ENCODE results near the gene CREG2. TPM values are rescaled to one million over a fixed set of nuclear protein-coding genes. Genes with fewer than 3 reads are reported as not detected.

Gene CREG2
- total and polyA plus RNA-seq, 4 donors, result 8.1 to 48.5 (median 29.5) TPM

DNA sequence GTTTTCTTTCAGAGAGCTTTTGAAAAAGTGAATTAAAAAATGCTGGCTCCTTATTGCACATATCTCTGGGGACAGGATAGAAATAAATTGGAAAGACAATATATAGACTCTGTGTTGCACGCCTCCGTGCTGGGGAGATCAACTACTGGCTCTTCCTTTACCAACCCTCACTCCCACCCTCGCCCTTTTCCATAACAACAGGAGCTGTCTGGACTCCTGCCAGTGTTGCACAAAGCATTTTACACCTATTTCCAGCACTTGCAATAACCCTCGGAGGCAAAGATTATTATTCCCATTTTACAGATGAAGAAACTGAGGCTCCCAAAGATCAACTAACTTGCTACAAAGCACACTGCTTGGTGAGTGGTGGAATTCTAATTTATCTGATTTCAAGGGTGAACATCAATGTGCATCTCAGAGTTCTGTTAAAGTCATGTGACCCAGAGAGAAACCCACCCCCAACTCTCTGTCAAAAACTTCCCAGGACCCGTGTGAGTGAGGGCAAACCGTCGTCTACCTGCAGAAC is 4.2 kb downstream of the CREG2 start:
- 66% methylated on average over 6 of the region's 7 CpGs for WGBS (ENCODE audit: insufficient coverage)
- Histone ChIP-seq H3K4me3 (ENCODE audit: low read depth, low read length) (no peak overlapping the region), H3K4me1 (ENCODE audit: control insufficient read depth, insufficient read depth, low read length) (peaks cover 12% of the 10 kb centered on the region), H3K27me3 (ENCODE audit: control insufficient read depth, insufficient read depth, low read length) (peaks cover 28% of the 10 kb centered on the region), H3K9me3 (ENCODE audit: control insufficient read depth, insufficient read depth, low read length) (no peaks in the 10 kb centered on the region), H3K27ac (ENCODE audit: low read depth, low read length) (no peak overlapping the region), H3K36me3 (ENCODE audit: control insufficient read depth, insufficient read depth, low read length) (no peaks in the 10 kb centered on the region)
- DNase-seq (ENCODE audit: low read depth in 4 of 6, low spot score in 6 of 6), result no peak

DNA sequence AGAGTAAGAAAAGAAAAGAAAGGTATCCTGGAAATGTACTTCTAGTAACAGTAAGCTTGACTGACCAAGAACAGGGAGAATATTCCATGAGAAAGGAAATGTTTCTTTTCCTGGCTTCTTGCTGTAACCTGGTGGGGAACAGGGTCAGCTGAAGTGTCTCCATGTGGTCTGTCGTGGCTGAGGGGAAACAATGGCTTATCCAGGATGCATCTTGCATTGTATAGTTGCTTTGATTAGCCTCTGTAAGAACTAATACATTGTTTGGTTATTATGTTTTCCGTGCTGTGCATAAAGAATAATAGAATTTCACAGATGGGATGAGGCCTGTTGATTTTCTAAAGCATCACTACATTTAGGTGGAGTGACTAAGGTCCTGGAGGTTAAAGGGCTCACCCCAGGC is 4.9 kb downstream of the CREG2 start:
- DNase-seq (ENCODE audit: low read depth in 4 of 6, low spot score in 6 of 6), result no peak
- WGBS (ENCODE audit: insufficient coverage), result 58% methylated on average over 2 of the region's 2 CpGs
- H3K4me1 ChIP-seq (ENCODE audit: control insufficient read depth, insufficient read depth, low read length), result peaks cover 7% of the 10 kb centered on the region
- no peak overlapping the region for H3K27ac ChIP-seq (ENCODE audit: low read depth, low read length)
- no peaks in the 10 kb centered on the region for H3K36me3 ChIP-seq (ENCODE audit: control insufficient read depth, insufficient read depth, low read length)
- H3K4me3 ChIP-seq (ENCODE audit: low read depth, low read length), result no peak overlapping the region
- peaks cover 22% of the 10 kb centered on the region for H3K27me3 ChIP-seq (ENCODE audit: control insufficient read depth, insufficient read depth, low read length)
- H3K9me3 ChIP-seq (ENCODE audit: control insufficient read depth, insufficient read depth, low read length), result no peaks in the 10 kb centered on the region

DNA sequence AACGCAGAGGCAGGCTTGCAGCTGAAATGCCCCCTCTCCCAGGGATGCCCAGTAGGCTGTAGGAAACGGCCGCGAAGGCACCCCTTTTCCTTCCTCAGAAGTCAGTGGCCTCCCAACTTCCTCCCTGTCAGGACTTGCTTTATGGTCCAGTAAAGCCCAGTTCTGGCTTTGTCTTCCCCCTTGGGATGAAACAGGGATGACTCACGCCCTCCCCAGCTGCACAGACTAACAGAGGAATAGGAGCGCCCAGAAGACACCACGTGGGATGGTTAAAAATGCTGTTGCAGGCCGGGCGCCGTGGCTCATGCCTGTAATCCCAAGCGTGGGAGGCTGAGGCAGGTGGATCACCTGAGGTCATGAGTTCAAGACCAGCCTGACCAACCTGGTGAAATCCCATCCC is 6.9 kb downstream of the CREG2 start:
- no peaks in the 10 kb centered on the region for H3K9me3 ChIP-seq (ENCODE audit: control insufficient read depth, insufficient read depth, low read length)
- H3K27ac ChIP-seq (ENCODE audit: low read depth, low read length), result no peak overlapping the region
- H3K36me3 ChIP-seq (ENCODE audit: control insufficient read depth, insufficient read depth, low read length), result no peaks in the 10 kb centered on the region
- 91% methylated on average over 11 of the region's 11 CpGs for WGBS (ENCODE audit: insufficient coverage)
- no peak overlapping the region for H3K4me3 ChIP-seq (ENCODE audit: low read depth, low read length)
- DNase-seq (ENCODE audit: low read depth in 4 of 6, low spot score in 6 of 6), result no peak
- H3K27me3 ChIP-seq (ENCODE audit: control insufficient read depth, insufficient read depth, low read length), result peaks cover 7% of the 10 kb centered on the region
- H3K4me1 ChIP-seq (ENCODE audit: control insufficient read depth, insufficient read depth, low read length), result no peaks in the 10 kb centered on the region

DNA sequence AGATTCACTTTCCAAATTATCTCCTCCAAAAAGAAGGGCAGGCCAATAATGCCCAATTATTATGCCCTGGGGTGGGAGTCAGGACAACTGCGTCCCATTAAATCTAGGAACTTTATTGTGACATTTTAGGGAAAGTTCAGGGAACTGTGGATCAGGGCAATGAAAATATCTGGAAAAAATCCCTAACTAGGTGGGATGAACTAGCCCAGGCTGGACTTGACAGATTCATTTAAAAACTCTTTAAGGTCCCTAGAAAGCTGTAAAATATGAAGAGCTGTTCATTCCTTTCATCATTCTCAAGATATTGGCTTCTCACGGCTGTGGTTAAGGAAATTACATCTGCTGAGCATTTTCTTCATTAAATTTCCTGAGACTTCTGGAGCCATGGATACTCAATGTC is 8.2 kb downstream of the CREG2 start:
- no peak overlapping the region for H3K27ac ChIP-seq (ENCODE audit: low read depth, low read length)

DNA sequence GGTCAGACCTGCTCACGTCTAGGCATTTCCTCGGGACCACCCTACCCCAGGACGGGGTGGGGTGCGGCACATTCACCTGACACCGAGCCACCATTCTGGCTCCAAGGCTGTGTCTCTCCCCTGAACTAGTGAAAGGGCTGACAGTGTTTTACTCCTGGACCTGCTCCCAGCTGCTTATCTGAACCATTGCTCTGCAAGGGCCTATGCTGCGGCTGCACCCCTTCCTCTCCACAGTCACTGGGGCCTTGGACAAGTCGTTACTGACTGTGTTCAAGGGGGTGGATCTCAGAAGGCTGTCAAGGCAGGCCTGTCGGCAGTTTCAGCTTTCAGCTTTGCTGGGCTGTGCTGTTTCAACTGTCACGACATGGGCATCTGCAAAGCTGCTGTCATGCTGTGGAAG is 11.7 kb downstream of the CREG2 start:
- no peak overlapping the region for H3K27ac ChIP-seq (ENCODE audit: low read depth, low read length)
- no peaks in the 10 kb centered on the region for H3K27me3 ChIP-seq (ENCODE audit: control insufficient read depth, insufficient read depth, low read length)
- WGBS (ENCODE audit: insufficient coverage), result 75% methylated on average over 7 of the region's 9 CpGs
- H3K4me1 ChIP-seq (ENCODE audit: control insufficient read depth, insufficient read depth, low read length), result no peaks in the 10 kb centered on the region
- no peaks in the 10 kb centered on the region for H3K9me3 ChIP-seq (ENCODE audit: control insufficient read depth, insufficient read depth, low read length)
- H3K36me3 ChIP-seq (ENCODE audit: control insufficient read depth, insufficient read depth, low read length), result no peaks in the 10 kb centered on the region
- DNase-seq (ENCODE audit: low read depth in 4 of 6, low spot score in 6 of 6), result no peak
- no peak overlapping the region for H3K4me3 ChIP-seq (ENCODE audit: low read depth, low read length)

More for the DNA sequence above, 8.2 kb downstream of the CREG2 start:
- Histone ChIP-seq H3K36me3 (ENCODE audit: control insufficient read depth, insufficient read depth, low read length) (no peaks in the 10 kb centered on the region), H3K4me3 (ENCODE audit: low read depth, low read length) (no peak overlapping the region), H3K27me3 (ENCODE audit: control insufficient read depth, insufficient read depth, low read length) (peaks cover 2% of the 10 kb centered on the region), H3K9me3 (ENCODE audit: control insufficient read depth, insufficient read depth, low read length) (no peaks in the 10 kb centered on the region), H3K4me1 (ENCODE audit: control insufficient read depth, insufficient read depth, low read length) (no peaks in the 10 kb centered on the region)
- no peak for DNase-seq (ENCODE audit: low read depth in 4 of 6, low spot score in 6 of 6)
- WGBS (ENCODE audit: insufficient coverage), result 100% methylated on average over 1 of the region's 2 CpGs

DNA sequence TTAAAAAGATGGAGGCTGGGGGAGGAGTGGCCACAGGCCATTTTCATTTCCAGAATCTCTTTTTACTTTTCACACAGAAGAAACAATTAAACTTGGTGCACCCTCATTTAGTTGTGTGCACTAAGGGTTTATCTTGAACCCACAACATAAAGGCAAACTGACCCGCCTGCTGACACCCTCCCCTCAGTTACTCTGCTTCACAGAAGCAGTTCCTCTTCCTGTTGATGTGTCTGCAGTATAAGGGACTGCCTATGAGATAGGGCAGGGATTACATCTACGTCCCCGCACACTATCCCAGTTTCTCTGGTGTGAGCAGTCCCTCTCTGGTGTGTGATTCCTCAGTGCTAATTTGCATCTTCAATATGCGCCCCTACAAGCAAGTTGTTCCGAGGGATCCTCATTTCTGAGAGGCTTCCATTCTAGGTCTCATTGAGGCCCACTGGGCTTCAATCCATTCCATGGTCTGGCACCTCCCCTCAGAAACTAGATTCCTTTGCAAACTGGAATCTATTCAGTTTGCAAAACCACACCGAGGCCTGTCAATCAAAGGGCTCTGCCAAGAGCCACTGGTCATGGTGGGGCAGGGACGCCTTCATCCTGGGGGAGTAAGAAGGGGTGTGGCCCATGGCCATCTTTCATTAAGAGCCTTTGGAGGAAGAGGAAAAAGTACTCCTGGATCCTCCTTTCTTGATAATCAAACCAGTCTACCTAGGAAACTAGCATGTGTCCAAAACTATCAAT is 12.3 kb downstream of the CREG2 start:
- Histone ChIP-seq H3K4me1 (ENCODE audit: control insufficient read depth, insufficient read depth, low read length) (no peaks in the 10 kb centered on the region), H3K4me3 (ENCODE audit: low read depth, low read length) (no peak overlapping the region), H3K27me3 (ENCODE audit: control insufficient read depth, insufficient read depth, low read length) (no peaks in the 10 kb centered on the region), H3K27ac (ENCODE audit: low read depth, low read length) (no peak overlapping the region), H3K36me3 (ENCODE audit: control insufficient read depth, insufficient read depth, low read length) (no peaks in the 10 kb centered on the region), H3K9me3 (ENCODE audit: control insufficient read depth, insufficient read depth, low read length) (no peaks in the 10 kb centered on the region)
- 87% methylated on average over 4 of the region's 7 CpGs for WGBS (ENCODE audit: insufficient coverage)
- DNase-seq (ENCODE audit: low read depth in 4 of 6, low spot score in 6 of 6), result no peak

DNA sequence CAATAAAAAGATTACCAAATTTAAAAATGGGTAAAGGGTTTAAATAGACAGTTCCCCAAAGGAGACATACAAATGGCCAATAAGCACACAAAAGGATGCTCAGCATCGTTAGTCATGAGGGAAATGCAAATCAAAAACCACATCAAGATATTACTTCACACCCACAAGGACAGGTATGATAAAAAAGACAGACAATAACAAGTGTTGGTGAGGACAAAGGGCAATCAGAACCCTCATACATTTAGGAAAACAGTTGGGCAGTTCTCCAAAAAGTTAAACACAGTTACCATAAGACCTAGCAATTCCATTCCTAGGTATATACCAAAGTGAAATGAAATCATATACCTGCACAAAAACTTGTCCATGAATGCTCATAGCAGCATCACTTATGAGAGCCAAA is 14.5 kb downstream of the CREG2 start:
- no peaks in the 10 kb centered on the region for H3K4me1 ChIP-seq (ENCODE audit: control insufficient read depth, insufficient read depth, low read length)
- no peak overlapping the region for H3K4me3 ChIP-seq (ENCODE audit: low read depth, low read length)
- H3K27ac ChIP-seq (ENCODE audit: low read depth, low read length), result no peak overlapping the region
- no peak for DNase-seq (ENCODE audit: low read depth in 4 of 6, low spot score in 6 of 6)
- no CpG with 5 or more reads among the region's 1 CpG for WGBS (ENCODE audit: insufficient coverage)
- H3K36me3 ChIP-seq (ENCODE audit: control insufficient read depth, insufficient read depth, low read length), result no peaks in the 10 kb centered on the region
- no peaks in the 10 kb centered on the region for H3K9me3 ChIP-seq (ENCODE audit: control insufficient read depth, insufficient read depth, low read length)
- H3K27me3 ChIP-seq (ENCODE audit: control insufficient read depth, insufficient read depth, low read length), result no peaks in the 10 kb centered on the region

DNA sequence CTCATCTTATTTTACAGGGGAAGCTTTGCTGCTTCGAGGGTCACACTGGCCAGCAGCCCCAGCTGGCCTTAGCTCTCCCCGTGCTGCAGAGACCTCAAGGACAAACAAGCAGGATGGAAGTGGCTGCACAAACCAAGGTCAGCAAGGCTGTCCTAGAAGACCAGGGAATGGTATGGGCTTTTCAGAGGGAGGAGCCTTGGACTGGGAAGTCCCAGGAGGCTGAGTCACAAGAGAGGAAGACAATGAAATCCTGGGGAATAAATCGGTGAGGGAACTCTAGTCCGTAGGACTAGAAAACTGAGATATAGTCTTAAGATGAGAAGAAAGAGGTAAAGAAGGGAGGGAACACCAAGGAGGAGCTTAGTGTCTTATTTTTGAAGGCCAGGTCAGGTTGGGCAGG is 15.7 kb downstream of the CREG2 start:
- no peak overlapping the region for H3K4me3 ChIP-seq (ENCODE audit: low read depth, low read length)
- no peaks in the 10 kb centered on the region for H3K4me1 ChIP-seq (ENCODE audit: control insufficient read depth, insufficient read depth, low read length)
- DNase-seq (ENCODE audit: low read depth in 4 of 6, low spot score in 6 of 6), result no peak
- no peaks in the 10 kb centered on the region for H3K27me3 ChIP-seq (ENCODE audit: control insufficient read depth, insufficient read depth, low read length)
- 49% methylated on average over 4 of the region's 4 CpGs for WGBS (ENCODE audit: insufficient coverage)
- H3K36me3 ChIP-seq (ENCODE audit: control insufficient read depth, insufficient read depth, low read length), result no peaks in the 10 kb centered on the region
- no peak overlapping the region for H3K27ac ChIP-seq (ENCODE audit: low read depth, low read length)
- no peaks in the 10 kb centered on the region for H3K9me3 ChIP-seq (ENCODE audit: control insufficient read depth, insufficient read depth, low read length)

DNA sequence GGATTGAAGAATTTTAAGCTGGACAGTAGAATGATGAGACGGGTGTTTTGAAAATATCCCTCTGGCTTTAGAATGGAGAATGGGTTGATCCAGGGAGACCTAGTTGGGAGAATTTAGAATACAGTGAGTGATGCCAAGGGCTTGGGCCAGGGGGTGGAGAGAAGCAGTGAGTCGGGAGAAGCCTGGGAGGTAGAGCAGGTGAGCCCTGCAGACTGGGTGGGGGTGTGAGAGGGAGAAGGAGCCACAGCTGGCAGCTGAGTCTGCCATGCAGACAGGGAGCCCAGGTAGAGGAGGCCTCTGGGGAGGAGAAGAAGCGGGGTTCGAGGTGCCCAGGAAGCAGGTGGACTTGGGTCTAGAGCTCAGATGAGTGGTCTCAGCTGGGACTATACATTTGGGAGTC is 18.2 kb downstream of the CREG2 start:
- H3K9me3 ChIP-seq (ENCODE audit: control insufficient read depth, insufficient read depth, low read length), result no peaks in the 10 kb centered on the region

DNA sequence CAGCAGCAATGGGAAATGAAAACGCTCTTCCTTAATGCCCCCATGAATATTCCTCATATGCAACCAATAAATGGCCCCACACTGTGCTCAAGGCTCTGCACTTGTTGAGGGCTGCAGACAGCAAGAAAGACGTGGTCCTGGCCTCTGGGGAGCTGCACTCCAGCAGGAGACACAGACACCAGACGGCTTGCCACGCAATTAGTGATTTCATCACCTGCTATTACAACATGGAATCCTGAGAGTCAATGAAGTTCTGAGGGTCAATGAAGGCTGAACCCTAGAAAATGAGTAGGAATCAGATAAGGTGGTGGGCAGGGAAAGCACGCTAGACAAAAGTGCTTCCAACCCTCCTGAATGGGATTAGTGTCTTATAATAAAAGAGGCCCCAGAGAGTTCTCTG is 18.9 kb downstream of the CREG2 start:
- Histone ChIP-seq H3K9me3 (ENCODE audit: control insufficient read depth, insufficient read depth, low read length) (no peaks in the 10 kb centered on the region), H3K4me1 (ENCODE audit: control insufficient read depth, insufficient read depth, low read length) (no peaks in the 10 kb centered on the region), H3K4me3 (ENCODE audit: low read depth, low read length) (no peak overlapping the region), H3K27ac (ENCODE audit: low read depth, low read length) (no peak overlapping the region), H3K36me3 (ENCODE audit: control insufficient read depth, insufficient read depth, low read length) (no peaks in the 10 kb centered on the region), H3K27me3 (ENCODE audit: control insufficient read depth, insufficient read depth, low read length) (no peaks in the 10 kb centered on the region)
- WGBS (ENCODE audit: insufficient coverage), result 72% methylated on average over 3 of the region's 5 CpGs
- DNase-seq (ENCODE audit: low read depth in 4 of 6, low spot score in 6 of 6), result no peak

More for the DNA sequence above, 18.2 kb downstream of the CREG2 start:
- H3K4me3 ChIP-seq (ENCODE audit: low read depth, low read length), result no peak overlapping the region
- no peaks in the 10 kb centered on the region for H3K27me3 ChIP-seq (ENCODE audit: control insufficient read depth, insufficient read depth, low read length)
- DNase-seq (ENCODE audit: low read depth in 4 of 6, low spot score in 6 of 6), result no peak
- 97% methylated on average over 4 of the region's 4 CpGs for WGBS (ENCODE audit: insufficient coverage)
- no peaks in the 10 kb centered on the region for H3K36me3 ChIP-seq (ENCODE audit: control insufficient read depth, insufficient read depth, low read length)
- H3K27ac ChIP-seq (ENCODE audit: low read depth, low read length), result no peak overlapping the region
- H3K4me1 ChIP-seq (ENCODE audit: control insufficient read depth, insufficient read depth, low read length), result no peaks in the 10 kb centered on the region
